Endothelial cell (in vitro differentiated cells): ENCODE results near the gene DMC1. TPM values are rescaled to one million over a fixed set of nuclear protein-coding genes. Genes with fewer than 3 reads are reported as not detected.

Source experiments
- DNase-seq: peaks from one replicate; pipeline ENCODE4 v3.0.0; 2021; ENCODE audit warnings: low spot score
- H3K27ac Mint-ChIP-seq: one replicate; pipeline ENCODE4 v1.8.0; 2021; ENCODE audit warnings: mixed read lengths, inconsistent platforms; ENCODE audit not compliant: unreplicated experiment
- H3K27me3 Mint-ChIP-seq: one replicate; pipeline ENCODE4 v1.8.0; 2021; ENCODE audit warnings: mild to moderate bottlenecking, moderate library complexity, mixed read lengths, inconsistent platforms; ENCODE audit not compliant: unreplicated experiment
- H3K36me3 Mint-ChIP-seq: one replicate; pipeline ENCODE4 v1.8.0; 2021; ENCODE audit warnings: mild to moderate bottlenecking, low read depth, mixed read lengths, inconsistent platforms; ENCODE audit not compliant: unreplicated experiment
- H3K4me1 Mint-ChIP-seq: one replicate; pipeline ENCODE4 v1.8.0; 2021; ENCODE audit warnings: mild to moderate bottlenecking, mixed read lengths, inconsistent platforms; ENCODE audit not compliant: unreplicated experiment
- H3K4me3 Mint-ChIP-seq: one replicate; pipeline ENCODE4 v1.8.0; 2021; ENCODE audit warnings: mild to moderate bottlenecking, mixed read lengths, inconsistent platforms; ENCODE audit not compliant: unreplicated experiment
- H3K9me3 Mint-ChIP-seq: one replicate; pipeline ENCODE4 v1.8.0; 2021; ENCODE audit warnings: mixed read lengths, inconsistent platforms; ENCODE audit not compliant: unreplicated experiment
- total RNA-seq: library from RNA; stranded (reverse); fragmentation: NEBNext Ultra II Directional; extraction: Animal tissue kit (Norgen Biotek cat#: 25700); gene quantifications from one replicate; pipeline ENCODE4 v1.2.1, GENCODE V29; 2021; ENCODE audit not compliant: unreplicated experiment
- TF ChIP-seq, protein P1 (sequence below): fragments of 200-600 bp; sonication (generic); IDR thresholded peaks from one replicate; pipeline ENCODE4 v1.5.0; 2021; ENCODE audit warnings: antibody characterized with exemption; ENCODE audit not compliant: unreplicated experiment

DMC1 gene
- total RNA-seq, 1 donor from 2014 or later, result 3.5 TPM

DNA sequence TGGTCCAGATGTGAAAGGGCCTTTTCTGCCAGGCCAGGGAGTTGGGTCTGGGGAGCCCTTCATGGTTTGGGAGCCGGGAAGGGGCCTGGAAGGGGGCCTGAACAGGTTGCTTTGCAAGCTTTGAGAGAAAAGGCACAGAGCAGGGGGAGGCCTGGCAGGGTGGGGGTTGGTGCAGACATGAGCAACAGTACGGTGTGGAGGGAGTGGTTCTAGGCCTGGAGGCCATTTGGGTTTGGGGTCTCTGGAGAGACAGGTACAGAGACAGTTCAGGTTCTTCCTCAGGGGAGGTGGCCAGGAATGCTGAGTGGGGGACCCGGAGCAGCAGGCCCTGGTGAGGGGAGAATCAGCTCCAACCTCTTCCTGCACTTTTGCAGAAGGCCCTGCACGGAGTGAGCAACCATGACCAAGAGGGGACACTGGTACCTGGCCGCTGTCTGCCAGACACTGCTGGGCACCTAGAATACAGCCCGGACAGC lies 100.6 kb downstream of the DMC1 start:
- Mint-ChIP-seq H3K4me3 (no peak overlapping the region), H3K4me1 (peaks cover 6% of the 10 kb centered on the region), H3K27ac (no peak overlapping the region)

More for the DNA sequence above, 100.6 kb downstream of the DMC1 start:
- TF ChIP-seq, protein P1, sequence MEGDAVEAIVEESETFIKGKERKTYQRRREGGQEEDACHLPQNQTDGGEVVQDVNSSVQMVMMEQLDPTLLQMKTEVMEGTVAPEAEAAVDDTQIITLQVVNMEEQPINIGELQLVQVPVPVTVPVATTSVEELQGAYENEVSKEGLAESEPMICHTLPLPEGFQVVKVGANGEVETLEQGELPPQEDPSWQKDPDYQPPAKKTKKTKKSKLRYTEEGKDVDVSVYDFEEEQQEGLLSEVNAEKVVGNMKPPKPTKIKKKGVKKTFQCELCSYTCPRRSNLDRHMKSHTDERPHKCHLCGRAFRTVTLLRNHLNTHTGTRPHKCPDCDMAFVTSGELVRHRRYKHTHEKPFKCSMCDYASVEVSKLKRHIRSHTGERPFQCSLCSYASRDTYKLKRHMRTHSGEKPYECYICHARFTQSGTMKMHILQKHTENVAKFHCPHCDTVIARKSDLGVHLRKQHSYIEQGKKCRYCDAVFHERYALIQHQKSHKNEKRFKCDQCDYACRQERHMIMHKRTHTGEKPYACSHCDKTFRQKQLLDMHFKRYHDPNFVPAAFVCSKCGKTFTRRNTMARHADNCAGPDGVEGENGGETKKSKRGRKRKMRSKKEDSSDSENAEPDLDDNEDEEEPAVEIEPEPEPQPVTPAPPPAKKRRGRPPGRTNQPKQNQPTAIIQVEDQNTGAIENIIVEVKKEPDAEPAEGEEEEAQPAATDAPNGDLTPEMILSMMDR, result no peak
- H3K9me3 Mint-ChIP-seq, result no peaks in the 10 kb centered on the region
- no peak for DNase-seq
- peaks cover 9% of the 10 kb centered on the region for H3K27me3 Mint-ChIP-seq
- H3K36me3 Mint-ChIP-seq, result no peaks in the 10 kb centered on the region

Other genes with a start within 250 kb of the DMC1 start
- 0.21 TPM for gene KCNJ4, start 115.0 kb downstream of the DMC1 start, total RNA-seq
- 3.7 TPM for gene KDELR3, start 102.1 kb downstream of the DMC1 start, total RNA-seq
- gene DDX17, start 63.9 kb downstream of the DMC1 start, total RNA-seq, result 492 TPM
- gene FAM227A, start 86.2 kb upstream of the DMC1 start, total RNA-seq, result 2.5 TPM
- 29.7 TPM for gene CBY1, start 86.5 kb upstream of the DMC1 start, total RNA-seq
- gene TOMM22, start 111.8 kb upstream of the DMC1 start, total RNA-seq, result 108 TPM
- gene JOSD1, start 130.8 kb upstream of the DMC1 start, total RNA-seq, result 49.6 TPM
- gene GTPBP1, start 135.8 kb upstream of the DMC1 start, total RNA-seq, result 44.5 TPM
- gene SUN2, start 185.8 kb upstream of the DMC1 start, total RNA-seq, result 74.4 TPM
- 20.2 TPM for gene DNAL4, start 224.0 kb upstream of the DMC1 start, total RNA-seq